Uterus (tissue), 4 donors: Measurements from ENCODE around the gene DNASE1L1. TPM values are rescaled to one million over a fixed set of nuclear protein-coding genes. Genes with fewer than 3 reads are reported as not detected.

Experiments used
- DNase-seq, 2 donors: peaks; one replicate each; pipeline ENCODE4 v3.0.0-alpha.2; 2019 to 2020
- H3K27ac ChIP-seq, 2 donors: fragments of 200-600 bp; sonication (generic); 1 replicate in 1 of 2; 2 replicates in 1 of 2; pipeline ENCODE4 v1.5.1; 2016 to 2018
- H3K27me3 ChIP-seq, 2 donors: fragments of 200-600 bp; sonication (generic); one replicate each; pipeline ENCODE4 v1.5.1; 2018 to 2019; ENCODE audit warnings: control low read depth in 1 of 2
- H3K36me3 ChIP-seq, 2 donors: fragments of 200-600 bp; sonication (generic); one replicate each; pipeline ENCODE4 v1.5.1; 2019; ENCODE audit warnings: control low read depth in 1 of 2
- H3K4me1 ChIP-seq, 2 donors: fragments of 200-600 bp; sonication (generic); one replicate each; pipeline ENCODE4 v1.5.1; 2018 to 2019; ENCODE audit warnings: control low read depth in 1 of 2
- H3K4me3 ChIP-seq, 2 donors: fragments of 200-600 bp; sonication (generic); 1 replicate in 1 of 2; 2 replicates in 1 of 2; pipeline ENCODE4 v1.5.1; 2018 to 2019; ENCODE audit warnings: mild to moderate bottlenecking in 1 of 2
- H3K9me3 ChIP-seq, 2 donors: fragments of 200-600 bp; sonication (generic); one replicate each; pipeline ENCODE4 v1.5.1; 2019; ENCODE audit warnings: control low read depth in 1 of 2
- POLR2A ChIP-seq, 2 donors: fragments of 450-650 bp; IDR thresholded peaks; one replicate each; pipeline ENCODE4 v1.6.1; 2016; ENCODE audit warnings: antibody characterized with exemption in 2 of 2, mild to moderate bottlenecking in 1 of 2, moderate library complexity in 1 of 2
- intact Hi-C: fragments of 100-400 bp; cut with DNase I; formaldehyde crosslinking; loops from one replicate; pipeline ENCODE4 v1.15.1; 2023; ENCODE audit warnings: low total_unique reads
- total RNA-seq, 4 donors: library from RNA; depleted of rRNA in 3 of 4; stranded (reverse); fragments of >200 nt in 3 of 4; gene quantifications; one replicate each; pipeline versions ENCODE4 v1.1.0 to v1.2.4, GENCODE V29; 2014 to 2023
- TF ChIP-seq, protein P1 (sequence below), 4 experiments: fragments of 200-600 bp in 2 of 4; fragments of 450-650 bp in 2 of 4; sonication (generic) in 2 of 4; IDR thresholded peaks; one replicate each; pipeline ENCODE4 v1.5.1; 2016 to 2019; ENCODE audit warnings: antibody characterized with exemption in 4 of 4, mild to moderate bottlenecking in 2 of 4, moderate library complexity in 1 of 4
- donor health status: DM: yes; HTN: yes; CAD: no.

DNASE1L1 gene
- total RNA-seq, 4 donors from 2014 or later, result 10.2 to 31.8 (median 21.2) TPM

DNA sequence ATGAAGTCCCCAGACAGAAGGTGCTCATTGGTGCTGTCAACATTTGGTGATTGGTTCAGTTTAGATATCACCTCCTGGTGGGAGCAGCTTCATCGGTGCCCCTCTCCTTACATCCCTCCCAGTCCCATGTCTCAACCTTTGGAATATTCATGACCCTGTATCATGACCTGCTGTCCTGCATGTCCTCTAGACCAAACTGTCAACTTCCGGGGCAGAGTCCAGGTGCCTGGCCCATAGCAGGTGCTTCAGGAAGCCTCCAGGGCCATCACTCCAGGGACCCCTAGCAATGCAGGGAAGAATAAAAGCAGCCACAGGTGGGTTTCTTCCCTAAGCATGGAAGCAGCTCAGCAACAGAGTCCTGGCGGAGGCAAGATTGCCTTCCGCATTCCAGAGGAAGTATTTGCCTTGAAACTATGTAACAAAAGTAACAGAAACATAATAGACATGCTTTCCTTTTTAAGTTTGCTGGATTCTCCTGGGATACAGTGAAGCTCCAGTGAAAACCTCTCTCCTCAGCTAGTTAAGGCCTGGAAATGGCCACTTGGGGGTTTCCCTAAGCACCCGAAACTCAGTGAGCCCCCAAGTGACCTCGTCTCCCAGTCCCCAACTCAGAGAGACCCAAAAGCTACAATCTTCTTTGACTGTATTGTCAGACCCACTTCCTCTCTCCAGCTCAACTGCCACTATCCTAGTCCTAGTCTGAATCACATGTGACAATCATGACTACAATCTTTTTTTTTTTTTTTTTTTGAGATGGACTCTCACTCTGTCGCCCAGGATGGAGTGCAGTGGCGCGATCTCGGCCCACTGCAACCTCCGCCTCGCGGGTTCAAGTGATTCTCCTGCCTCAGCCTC, 18.1 kb upstream of the DNASE1L1 start:
- intact Hi-C loops, result no loop called here
- Histone ChIP-seq H3K9me3 (no peaks in the 10 kb centered on the region), H3K27ac (no peak overlapping the region), H3K36me3 (no peaks in the 10 kb centered on the region), H3K27me3 (no peaks in the 10 kb centered on the region), H3K4me3 (no peak overlapping the region), H3K4me1 (no peaks in the 10 kb centered on the region)
- TF ChIP-seq, protein P1, sequence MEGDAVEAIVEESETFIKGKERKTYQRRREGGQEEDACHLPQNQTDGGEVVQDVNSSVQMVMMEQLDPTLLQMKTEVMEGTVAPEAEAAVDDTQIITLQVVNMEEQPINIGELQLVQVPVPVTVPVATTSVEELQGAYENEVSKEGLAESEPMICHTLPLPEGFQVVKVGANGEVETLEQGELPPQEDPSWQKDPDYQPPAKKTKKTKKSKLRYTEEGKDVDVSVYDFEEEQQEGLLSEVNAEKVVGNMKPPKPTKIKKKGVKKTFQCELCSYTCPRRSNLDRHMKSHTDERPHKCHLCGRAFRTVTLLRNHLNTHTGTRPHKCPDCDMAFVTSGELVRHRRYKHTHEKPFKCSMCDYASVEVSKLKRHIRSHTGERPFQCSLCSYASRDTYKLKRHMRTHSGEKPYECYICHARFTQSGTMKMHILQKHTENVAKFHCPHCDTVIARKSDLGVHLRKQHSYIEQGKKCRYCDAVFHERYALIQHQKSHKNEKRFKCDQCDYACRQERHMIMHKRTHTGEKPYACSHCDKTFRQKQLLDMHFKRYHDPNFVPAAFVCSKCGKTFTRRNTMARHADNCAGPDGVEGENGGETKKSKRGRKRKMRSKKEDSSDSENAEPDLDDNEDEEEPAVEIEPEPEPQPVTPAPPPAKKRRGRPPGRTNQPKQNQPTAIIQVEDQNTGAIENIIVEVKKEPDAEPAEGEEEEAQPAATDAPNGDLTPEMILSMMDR (IDR thresholded peaks at IDR 0.05), result no peak
- TF ChIP-seq POLR2A (IDR thresholded peaks at IDR 0.05), result no peak
- no peak for DNase-seq

DNA sequence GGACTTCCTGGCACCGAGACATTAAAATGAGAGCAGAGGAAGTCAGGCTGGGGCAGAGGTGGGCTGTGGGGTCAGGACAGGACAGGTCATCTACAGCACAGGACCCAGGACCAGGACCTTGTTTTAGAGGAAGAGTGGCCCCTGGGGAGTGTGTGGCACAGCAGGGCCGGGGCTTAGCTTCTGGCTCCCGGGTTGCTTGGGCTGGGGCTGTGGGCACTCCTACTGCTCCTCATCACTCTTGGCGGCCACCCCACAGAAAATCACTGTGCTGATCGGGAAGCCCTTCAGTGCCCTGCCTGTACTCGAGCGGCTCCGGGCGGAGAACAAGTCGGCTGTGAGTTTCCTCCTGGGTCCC, 11.3 kb upstream of the DNASE1L1 start:
- no peak for DNase-seq
- Histone ChIP-seq H3K27ac (no peak overlapping the region), H3K4me1 (no peaks in the 10 kb centered on the region), H3K27me3 (no peaks in the 10 kb centered on the region), H3K9me3 (no peaks in the 10 kb centered on the region), H3K4me3 (no peak overlapping the region), H3K36me3 (no peaks in the 10 kb centered on the region)
- intact Hi-C loops, result no loop called here
- no peak for TF ChIP-seq POLR2A (IDR thresholded peaks at IDR 0.05)
- TF ChIP-seq, protein P1 (IDR thresholded peaks at IDR 0.05), result no peak

DNA sequence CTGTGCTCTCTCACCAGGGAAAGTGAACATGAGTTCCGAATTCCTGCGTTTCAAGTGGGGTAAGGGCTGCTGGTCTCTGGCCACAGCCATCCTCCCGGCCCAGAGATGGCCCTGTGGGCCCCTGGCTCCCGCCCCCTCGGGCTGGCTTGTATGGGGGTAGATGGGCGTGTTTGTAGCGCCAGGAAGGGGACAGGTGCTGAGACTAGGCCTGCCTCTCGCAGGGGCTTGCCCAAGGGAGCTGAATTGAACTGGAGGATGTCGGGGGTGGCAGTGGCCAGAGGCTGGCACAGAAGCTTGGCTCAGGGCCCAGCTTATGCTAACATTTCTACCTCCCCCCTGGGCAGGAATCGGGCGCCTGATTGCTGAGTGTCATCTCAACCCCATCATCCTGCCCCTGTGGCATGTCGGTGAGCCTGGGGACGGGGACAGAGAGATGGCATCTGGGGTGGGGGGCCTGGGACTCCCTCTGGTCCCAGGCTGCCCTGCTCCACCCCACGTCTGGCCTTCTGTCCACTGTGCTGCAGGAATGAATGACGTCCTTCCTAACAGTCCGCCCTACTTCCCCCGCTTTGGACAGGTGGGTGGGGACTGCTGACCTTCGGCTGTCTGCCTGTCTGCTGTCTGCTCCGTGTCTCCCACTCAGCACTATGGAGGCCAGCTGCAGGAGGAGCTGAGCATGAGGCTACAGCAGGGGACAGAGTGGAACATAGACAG, 10.8 kb upstream of the DNASE1L1 start:
- Histone ChIP-seq H3K27me3 (no peaks in the 10 kb centered on the region), H3K4me3 (no peak overlapping the region), H3K9me3 (no peaks in the 10 kb centered on the region), H3K36me3 (no peaks in the 10 kb centered on the region), H3K27ac (no peak overlapping the region), H3K4me1 (no peaks in the 10 kb centered on the region)
- DNase-seq, result no peak
- TF ChIP-seq POLR2A (IDR thresholded peaks at IDR 0.05), result no peak
- TF ChIP-seq, protein P1 (IDR thresholded peaks at IDR 0.05), result no peak
- intact Hi-C loops, result no loop called here

DNA sequence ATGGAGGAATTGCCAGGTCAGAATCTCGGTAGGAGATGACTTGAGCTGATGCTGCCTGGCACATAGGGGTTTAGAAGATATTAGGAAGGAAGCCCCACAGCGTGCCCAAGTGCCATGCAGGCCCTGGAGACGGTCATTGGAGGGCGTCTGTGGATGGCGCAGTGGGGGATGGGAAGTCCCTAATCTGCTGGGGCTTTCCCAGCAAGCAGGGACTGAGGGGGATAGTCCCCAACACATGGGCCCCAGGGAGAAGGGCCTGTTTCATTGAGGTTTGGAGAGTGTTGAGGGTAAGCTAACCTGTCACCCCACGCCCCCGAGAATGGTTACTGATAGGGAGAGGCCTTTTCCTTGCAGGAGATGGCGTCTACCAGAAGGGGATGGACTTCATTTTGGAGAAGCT, 10.1 kb upstream of the DNASE1L1 start:
- no peaks in the 10 kb centered on the region for H3K9me3 ChIP-seq
- H3K4me1 ChIP-seq, result no peaks in the 10 kb centered on the region
- intact Hi-C loops, result no loop called here
- no peak overlapping the region for H3K27ac ChIP-seq
- H3K4me3 ChIP-seq, result no peak overlapping the region
- no peaks in the 10 kb centered on the region for H3K27me3 ChIP-seq
- DNase-seq, result no peak
- no peak for TF ChIP-seq POLR2A (IDR thresholded peaks at IDR 0.05)
- TF ChIP-seq, protein P1 (IDR thresholded peaks at IDR 0.05), result no peak
- H3K36me3 ChIP-seq, result no peaks in the 10 kb centered on the region

DNA sequence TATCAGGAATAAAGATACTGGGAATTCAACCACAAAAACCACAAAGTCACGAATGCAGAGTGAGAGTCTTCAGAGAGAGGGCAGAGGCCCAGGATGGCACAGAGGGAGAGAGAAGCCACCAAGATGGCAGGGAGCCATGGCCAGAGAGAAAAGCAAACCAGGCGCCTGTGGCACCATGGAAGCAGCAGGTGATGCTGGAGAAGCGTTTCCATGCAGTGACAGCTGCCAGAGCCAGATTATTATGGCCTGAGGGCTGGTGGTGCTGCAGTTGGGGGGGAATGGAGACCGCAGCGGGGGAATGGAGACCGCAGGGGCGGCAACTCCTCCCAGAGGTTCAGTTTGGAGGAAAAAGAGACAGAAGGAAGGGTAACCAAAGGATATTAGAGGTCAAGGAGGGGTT, 8.1 kb upstream of the DNASE1L1 start:
- no peaks in the 10 kb centered on the region for H3K27me3 ChIP-seq
- intact Hi-C loops, result no loop called here
- no peak for DNase-seq
- no peaks in the 10 kb centered on the region for H3K4me1 ChIP-seq
- TF ChIP-seq POLR2A (IDR thresholded peaks at IDR 0.05), result no peak
- TF ChIP-seq, protein P1 (IDR thresholded peaks at IDR 0.05), result no peak
- no peaks in the 10 kb centered on the region for H3K36me3 ChIP-seq
- no peaks in the 10 kb centered on the region for H3K9me3 ChIP-seq
- no peak overlapping the region for H3K27ac ChIP-seq
- H3K4me3 ChIP-seq, result no peak overlapping the region
